ENCODE measurements around the gene PKN1.
A peak's percentile ranks its signal among the peaks of the same experiment; 100 is the strongest.

PKN1 gene

DNA sequence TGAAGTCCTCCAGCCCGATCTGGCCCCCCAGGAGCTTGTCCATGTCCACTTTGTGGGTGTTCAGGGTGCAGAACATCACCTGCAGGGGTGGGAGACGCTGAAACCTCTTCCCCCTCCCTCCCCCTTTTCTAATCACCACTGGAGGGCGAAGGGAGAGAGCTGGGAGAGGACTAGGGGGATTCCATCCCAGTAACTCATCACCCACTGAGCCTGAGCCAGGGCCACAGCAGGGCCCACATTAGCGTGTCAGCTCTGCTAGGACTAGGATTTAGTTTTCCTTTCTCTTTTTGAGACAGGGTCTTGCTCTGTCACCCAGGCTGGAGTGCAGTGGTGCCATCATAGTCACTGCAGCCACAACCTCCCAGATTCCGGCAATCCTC, 47.6 kb downstream of the PKN1 start:
- no peak overlapping the region for H3K4me3 ChIP-seq (ENCODE audit: low read length)
- TF ChIP-seq, protein P1, sequence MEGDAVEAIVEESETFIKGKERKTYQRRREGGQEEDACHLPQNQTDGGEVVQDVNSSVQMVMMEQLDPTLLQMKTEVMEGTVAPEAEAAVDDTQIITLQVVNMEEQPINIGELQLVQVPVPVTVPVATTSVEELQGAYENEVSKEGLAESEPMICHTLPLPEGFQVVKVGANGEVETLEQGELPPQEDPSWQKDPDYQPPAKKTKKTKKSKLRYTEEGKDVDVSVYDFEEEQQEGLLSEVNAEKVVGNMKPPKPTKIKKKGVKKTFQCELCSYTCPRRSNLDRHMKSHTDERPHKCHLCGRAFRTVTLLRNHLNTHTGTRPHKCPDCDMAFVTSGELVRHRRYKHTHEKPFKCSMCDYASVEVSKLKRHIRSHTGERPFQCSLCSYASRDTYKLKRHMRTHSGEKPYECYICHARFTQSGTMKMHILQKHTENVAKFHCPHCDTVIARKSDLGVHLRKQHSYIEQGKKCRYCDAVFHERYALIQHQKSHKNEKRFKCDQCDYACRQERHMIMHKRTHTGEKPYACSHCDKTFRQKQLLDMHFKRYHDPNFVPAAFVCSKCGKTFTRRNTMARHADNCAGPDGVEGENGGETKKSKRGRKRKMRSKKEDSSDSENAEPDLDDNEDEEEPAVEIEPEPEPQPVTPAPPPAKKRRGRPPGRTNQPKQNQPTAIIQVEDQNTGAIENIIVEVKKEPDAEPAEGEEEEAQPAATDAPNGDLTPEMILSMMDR (conservative IDR thresholded peaks at IDR 0.05; ENCODE audit: low read length) = no peak
- no peak for DNase-seq (ENCODE audit: low read depth)

DNA sequence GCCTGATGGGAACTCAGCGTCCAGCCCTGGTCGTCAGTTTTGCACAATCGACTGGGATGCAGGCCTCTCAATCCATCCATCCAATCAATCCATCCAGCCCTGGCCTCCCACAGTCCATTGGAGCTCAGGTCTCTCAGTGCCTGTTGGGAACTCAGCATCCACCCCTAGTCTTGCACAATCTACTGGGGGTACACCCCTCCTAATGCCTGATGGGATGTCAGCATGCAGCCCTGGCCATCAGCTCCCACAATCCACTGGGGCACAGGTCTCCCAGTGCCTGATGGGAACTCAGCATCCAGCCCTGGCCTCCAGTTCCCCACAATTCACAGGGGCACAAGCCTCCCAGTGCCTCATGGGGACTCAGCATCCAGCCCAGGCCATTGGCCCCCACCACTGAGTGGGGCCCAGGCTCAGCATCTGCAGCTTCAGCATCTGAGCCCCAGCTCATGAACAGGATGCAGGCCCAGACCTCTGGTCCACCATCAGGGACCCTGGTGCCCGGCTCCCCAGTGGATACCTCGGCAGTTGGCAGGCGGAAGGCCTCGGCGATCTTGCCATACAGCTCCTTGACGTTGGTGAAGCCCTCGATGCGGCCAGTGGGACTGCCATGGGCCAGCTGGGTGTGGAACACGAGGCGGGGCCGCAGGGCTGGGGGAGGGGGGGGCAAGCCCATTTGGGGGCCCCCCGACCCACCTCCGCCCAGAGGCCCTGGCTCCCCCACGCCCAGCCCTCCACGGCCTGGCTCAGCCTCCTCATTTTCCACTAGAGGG, 49.3 kb downstream of the PKN1 start:
- no peak for DNase-seq (ENCODE audit: low read depth)
- no peak overlapping the region for H3K4me3 ChIP-seq (ENCODE audit: low read length)
- TF ChIP-seq, protein P1 (conservative IDR thresholded peaks at IDR 0.05; ENCODE audit: low read length) = no peak

DNA sequence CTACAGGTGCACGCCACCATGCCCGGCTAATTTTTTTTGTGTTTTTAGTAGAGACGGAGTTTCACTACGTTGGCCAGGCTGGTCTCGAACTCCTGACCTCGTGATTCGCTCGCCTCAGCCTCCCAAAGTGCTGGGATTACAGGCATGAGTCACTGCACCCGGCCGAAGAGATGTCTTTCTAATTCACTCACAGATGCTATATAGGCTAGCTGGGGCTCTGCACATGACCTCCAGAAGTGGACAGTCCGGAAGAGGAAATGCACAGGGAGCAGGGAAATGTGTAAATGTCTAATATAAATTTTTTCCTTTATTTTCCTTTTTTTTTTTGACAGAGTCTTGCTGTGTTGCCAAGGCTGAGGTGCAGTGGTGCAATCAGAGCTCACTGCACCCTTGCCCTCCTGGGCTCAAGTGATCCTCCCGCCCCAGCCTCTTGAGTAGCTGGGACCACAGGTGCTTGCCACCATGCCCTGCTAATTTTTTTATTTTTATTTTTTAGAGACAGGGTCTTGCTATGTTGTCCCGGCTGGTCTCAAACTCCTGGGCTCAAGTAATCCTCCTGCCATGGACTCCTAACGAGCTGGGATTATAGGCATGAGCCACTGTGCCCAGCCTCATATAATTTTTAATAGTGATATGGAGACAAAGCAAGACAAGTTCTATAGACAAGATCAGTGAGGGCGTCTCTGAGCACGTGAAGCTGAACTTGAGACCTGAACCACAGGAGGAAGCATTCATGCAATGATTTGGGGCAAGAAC, 54.4 kb downstream of the PKN1 start:
- DNase-seq (ENCODE audit: low read depth) = no peak
- TF ChIP-seq, protein P1 (conservative IDR thresholded peaks at IDR 0.05; ENCODE audit: low read length) = no peak
- no peak overlapping the region for H3K4me3 ChIP-seq (ENCODE audit: low read length)

DNA sequence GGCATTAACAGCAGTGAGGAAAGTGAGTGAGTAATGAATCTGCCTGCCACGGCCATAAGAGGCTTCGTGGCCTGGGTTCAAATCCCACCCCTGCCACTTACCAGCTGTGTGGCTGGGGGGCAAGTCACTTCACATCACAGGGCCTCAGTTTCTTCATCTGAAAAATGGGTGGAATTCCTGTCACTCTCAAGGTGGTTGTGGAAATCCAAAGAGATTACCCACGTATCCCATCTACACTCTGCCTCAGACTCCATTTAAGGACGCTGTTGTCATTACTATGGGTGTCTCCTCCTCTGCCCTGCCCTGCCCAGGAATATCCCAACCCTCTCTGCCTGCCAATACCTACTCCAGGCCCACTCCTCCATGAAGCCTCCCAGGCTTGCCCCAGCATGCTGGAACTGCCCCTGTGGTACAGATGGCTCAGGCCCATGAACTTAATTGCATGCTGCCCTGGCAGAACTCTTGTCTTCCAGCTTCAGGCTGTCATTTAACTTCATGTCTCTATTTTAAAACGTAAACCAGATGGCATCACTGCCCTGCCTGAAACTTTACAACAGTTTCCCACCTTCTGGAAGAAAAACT, 59.7 kb downstream of the PKN1 start:
- DNase-seq (ENCODE audit: low read depth) = no peak
- H3K4me3 ChIP-seq (ENCODE audit: low read length) = no peak overlapping the region
- TF ChIP-seq, protein P1 (conservative IDR thresholded peaks at IDR 0.05; ENCODE audit: low read length) = no peak

DNA sequence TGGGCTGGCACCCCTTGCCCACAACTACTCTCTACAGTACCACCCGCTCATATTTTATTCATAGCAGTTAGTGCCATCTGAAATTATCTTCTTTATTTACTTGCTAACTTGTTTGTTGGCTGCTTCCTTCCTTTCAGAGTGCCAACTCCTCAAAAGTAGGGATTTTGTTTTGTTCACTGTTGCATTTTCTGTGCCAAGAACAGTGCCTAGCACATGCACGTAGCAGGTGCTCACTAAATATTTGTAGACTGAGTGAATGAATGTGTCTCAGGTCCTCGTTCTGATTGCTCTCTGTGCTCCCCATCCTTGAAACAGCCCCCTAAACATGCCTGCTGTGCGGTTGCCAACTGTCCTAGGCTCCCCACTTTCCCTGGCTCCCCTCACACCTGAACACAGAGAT, 61.3 kb downstream of the PKN1 start:
- peak overlapping the region; percentile 85 for H3K4me3 ChIP-seq (ENCODE audit: low read length)
- no peak for DNase-seq (ENCODE audit: low read depth)
- TF ChIP-seq, protein P1 (conservative IDR thresholded peaks at IDR 0.05; ENCODE audit: low read length) = no peak

DNA sequence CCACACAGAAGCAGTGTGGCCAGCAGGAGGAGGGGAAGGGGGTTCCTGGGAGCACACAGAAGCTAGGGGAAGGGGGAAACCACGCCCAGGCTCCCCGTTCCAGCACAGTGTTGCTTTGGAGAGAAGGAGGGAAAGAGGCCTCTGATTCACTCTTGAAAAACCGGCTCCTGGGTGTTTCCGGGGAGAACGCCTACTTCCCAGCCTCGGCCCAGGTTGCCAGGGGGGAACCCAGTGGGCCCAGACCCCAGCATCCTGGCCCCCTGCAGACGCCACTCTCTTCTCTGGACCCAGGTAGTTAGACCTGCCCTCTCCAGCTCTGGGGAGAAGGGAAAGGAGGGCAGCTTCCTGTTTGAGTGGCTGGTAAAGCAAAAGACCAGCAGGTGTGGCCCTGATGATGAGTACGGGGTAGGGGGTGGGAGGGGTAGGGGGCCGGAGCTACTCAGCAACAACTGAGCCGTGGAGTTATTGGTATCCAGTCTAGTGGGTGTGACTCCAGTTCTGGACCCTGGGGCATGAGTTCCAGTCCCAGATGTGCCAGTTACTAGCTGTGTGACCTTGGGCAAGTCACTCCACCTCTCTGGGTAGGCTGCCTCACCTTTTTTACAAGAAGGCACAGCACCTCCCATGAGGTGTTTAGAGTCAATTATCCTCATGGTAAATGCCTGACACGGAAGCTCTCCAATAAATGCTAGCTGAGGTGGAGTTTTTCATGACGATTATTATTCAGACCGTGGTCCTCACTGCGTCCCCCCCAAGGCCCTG, 62.0 kb downstream of the PKN1 start:
- DNase-seq (ENCODE audit: low read depth) = no peak
- peak overlapping the region; percentile 85 for H3K4me3 ChIP-seq (ENCODE audit: low read length)
- TF ChIP-seq, protein P1 (conservative IDR thresholded peaks at IDR 0.05; ENCODE audit: low read length) = no peak

Measured in AG10803 (cell line).